RWPE2 (cell line): ENCODE measurements around the gene TWIST2.

Source experiments
- ATAC-seq: fragments of 200-7000 bp; cut with Tn5 transposase; 3 replicates; pipeline ENCODE4 v1.9.1; 2021; ENCODE audit warnings: low read depth
- DNase-seq: peaks from one replicate; pipeline ENCODE4 v3.0.0-alpha.2; 2020; ENCODE audit warnings: low spot score
- H3K27ac ChIP-seq: fragments of 450-650 bp; 2 replicates; pipeline ENCODE4 v1.5.1; 2017; ENCODE audit warnings: mild to moderate bottlenecking; ENCODE audit not compliant: poor library complexity, severe bottlenecking
- H3K27me3 ChIP-seq: fragments of 250-450 bp; sonication (Bioruptor Pico); 2 replicates; pipeline ENCODE4 v1.5.1; 2021; ENCODE audit warnings: mild to moderate bottlenecking, moderate library complexity; ENCODE audit not compliant: insufficient read depth, poor library complexity, severe bottlenecking
- H3K36me3 ChIP-seq: fragments of 250-450 bp; sonication (Bioruptor Pico); 2 replicates; pipeline ENCODE4 v1.5.1; 2020; ENCODE audit warnings: low read depth, mild to moderate bottlenecking, moderate library complexity
- H3K4me1 ChIP-seq: fragments of 250-450 bp; sonication (Bioruptor Pico); 2 replicates; pipeline ENCODE4 v1.5.1; 2021; ENCODE audit warnings: mild to moderate bottlenecking, moderate library complexity; ENCODE audit not compliant: insufficient read depth, poor library complexity, severe bottlenecking
- H3K4me3 ChIP-seq: fragments of 250-450 bp; sonication (Bioruptor Pico); 2 replicates; pipeline ENCODE4 v1.5.1; 2021; ENCODE audit warnings: mild to moderate bottlenecking, moderate library complexity; ENCODE audit not compliant: severe bottlenecking
- H3K9me3 ChIP-seq: fragments of 250-450 bp; sonication (Bioruptor Pico); 2 replicates; pipeline ENCODE4 v1.5.1; 2021; ENCODE audit warnings: mild to moderate bottlenecking, moderate library complexity; ENCODE audit not compliant: severe bottlenecking
- CTCF ChIP-seq: fragments of 450-650 bp; IDR thresholded peaks from one replicate; pipeline ENCODE4 v1.5.1; 2017; ENCODE audit warnings: mild to moderate bottlenecking, moderate library complexity; ENCODE audit not compliant: poor library complexity, severe bottlenecking

The TWIST2 gene

GRCh38 chr2:238873381-238873801 lies 25.5 kb downstream of the TWIST2 start:
- Histone ChIP-seq H3K36me3 (no peaks in the 10 kb centered on the region), H3K4me3 (no peak overlapping the region), H3K4me1 (no peaks in the 10 kb centered on the region), H3K27me3 (no peaks in the 10 kb centered on the region), H3K9me3 (no peaks in the 10 kb centered on the region), H3K27ac (no peak overlapping the region)
- DNase-seq (no peak), ATAC-seq (no peak)
- no peak for TF ChIP-seq CTCF

GRCh38 chr2:238873841-238874240 lies 26.0 kb downstream of the TWIST2 start:
- H3K4me3 ChIP-seq = no peak overlapping the region
- no peak for ATAC-seq
- no peaks in the 10 kb centered on the region for H3K36me3 ChIP-seq
- H3K27ac ChIP-seq = no peak overlapping the region
- no peak for DNase-seq
- H3K4me1 ChIP-seq = no peaks in the 10 kb centered on the region
- H3K27me3 ChIP-seq = no peaks in the 10 kb centered on the region
- TF ChIP-seq CTCF = no peak
- H3K9me3 ChIP-seq = no peaks in the 10 kb centered on the region

GRCh38 chr2:238874330-238875050 lies 26.6 kb downstream of the TWIST2 start:
- H3K27me3 ChIP-seq = no peaks in the 10 kb centered on the region

GRCh38 chr2:238875101-238875470 lies 27.2 kb downstream of the TWIST2 start:
- DNase-seq (no peak), ATAC-seq (no peak)
- Histone ChIP-seq H3K36me3 (no peaks in the 10 kb centered on the region), H3K9me3 (no peaks in the 10 kb centered on the region), H3K27me3 (no peaks in the 10 kb centered on the region), H3K4me1 (no peaks in the 10 kb centered on the region), H3K27ac (no peak overlapping the region), H3K4me3 (no peak overlapping the region)
- TF ChIP-seq CTCF = no peak

More at GRCh38 chr2:238874330-238875050, 26.6 kb downstream of the TWIST2 start:
- Histone ChIP-seq H3K9me3 (no peaks in the 10 kb centered on the region), H3K27ac (no peak overlapping the region), H3K36me3 (no peaks in the 10 kb centered on the region), H3K4me1 (no peaks in the 10 kb centered on the region), H3K4me3 (no peak overlapping the region)
- no peak for ATAC-seq
- no peak for TF ChIP-seq CTCF
- no peak for DNase-seq

- Histone ChIP-seq H3K4me1 (no peaks in the 10 kb centered on the region), H3K4me3 (no peak overlapping the region), H3K36me3 (no peaks in the 10 kb centered on the region), H3K27me3 (no peaks in the 10 kb centered on the region), H3K9me3 (no peaks in the 10 kb centered on the region), H3K27ac (no peak overlapping the region)
- DNase-seq (no peak), ATAC-seq (no peak)
- TF ChIP-seq CTCF = no peak
Observed at GRCh38 chr2:238875471-238876231, 27.8 kb downstream of the TWIST2 start.
